Omental fat pad (tissue), 4 donors: Measurements from ENCODE around the gene TBL2. TPM values are rescaled to one million over a fixed set of nuclear protein-coding genes. Genes with fewer than 3 reads are reported as not detected.

Experiments
- ATAC-seq: fragments of 150-250 bp; one replicate; pipeline ENCODE4 v1.9.1; 2016; ENCODE audit warnings: mild to moderate bottlenecking, moderate library complexity; ENCODE audit not compliant: low FRiP score
- DNase-seq: peaks from one replicate; pipeline ENCODE4 v3.0.0-alpha.2; 2019; ENCODE audit warnings: low spot score
- CTCF ChIP-seq, 3 donors: fragments of 450-650 bp; IDR thresholded peaks; one replicate each; pipeline ENCODE4 v1.5.1; 2016 to 2017; ENCODE audit warnings: antibody characterized with exemption in 3 of 3, mild to moderate bottlenecking in 3 of 3, moderate library complexity in 2 of 3
- total RNA-seq, 4 donors: library from RNA; depleted of rRNA; stranded (reverse); fragments of >200 nt; gene quantifications; one replicate each; pipeline ENCODE4 v1.1.0, GENCODE V29; 2016

Gene TBL2
- total RNA-seq, 4 donors from 2014 or later = 29.5 to 51.6 (median 40.1) TPM

- TF ChIP-seq CTCF (IDR thresholded peaks at IDR 0.05) = no peak
- no peak for DNase-seq
- ATAC-seq = peak; percentile 27
These were observed 24.6 kb upstream of the TBL2 start for GRCh38 chr7:73602721-73603651.

- no peak for TF ChIP-seq CTCF (IDR thresholded peaks at IDR 0.05)
- DNase-seq = no peak
- ATAC-seq = no peak
These were observed 21.5 kb upstream of the TBL2 start for GRCh38 chr7:73599916-73600315.

- no peak for TF ChIP-seq CTCF (IDR thresholded peaks at IDR 0.05)
- DNase-seq = no peak
- ATAC-seq = no peak
These were observed 20.9 kb upstream of the TBL2 start for GRCh38 chr7:73599151-73599882.

- TF ChIP-seq CTCF (IDR thresholded peaks at IDR 0.05) = no peak
- DNase-seq (no peak), ATAC-seq (no peak)
These were observed 19.8 kb upstream of the TBL2 start for GRCh38 chr7:73597978-73598782.

GRCh38 chr7:73596191-73597065, 18.0 kb upstream of the TBL2 start:
- DNase-seq (no peak), ATAC-seq (no peak)
- no peak for TF ChIP-seq CTCF (IDR thresholded peaks at IDR 0.05)

- DNase-seq (no peak), ATAC-seq (no peak)
- no peak for TF ChIP-seq CTCF (IDR thresholded peaks at IDR 0.05)
These were observed 17.0 kb upstream of the TBL2 start for GRCh38 chr7:73595358-73595757.
